ENCODE results near the gene LAMA4. TPM values are rescaled to one million over a fixed set of nuclear protein-coding genes. Genes with fewer than 3 reads are reported as not detected.

Gene LAMA4
- total RNA-seq, 6 donors from 2014 or later: 29.5 to 119 (median 58.9) TPM

DNA sequence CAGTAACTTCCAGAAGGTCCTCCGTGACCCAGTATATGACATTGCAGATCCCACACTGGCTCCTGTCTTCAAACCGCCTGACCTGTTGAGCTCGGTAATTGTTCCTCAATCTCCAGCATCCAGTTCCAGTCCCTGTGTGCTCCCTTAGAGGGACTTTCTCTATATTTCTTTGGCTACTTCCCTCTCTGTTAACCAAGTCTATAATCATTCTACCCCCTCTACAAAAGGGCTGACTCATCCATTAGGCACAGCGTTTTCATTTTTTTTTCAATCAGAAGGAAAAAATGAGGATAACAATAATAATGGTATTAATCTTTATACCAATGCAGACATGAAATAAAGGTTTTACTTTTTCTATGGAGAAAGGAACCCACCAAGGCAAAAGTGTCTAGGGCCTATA is 97.7 kb downstream of the LAMA4 start:
- Histone ChIP-seq H3K27ac (peak overlapping the region in 3 of 4 donors; percentile 13 to 84 (median 61)), H3K9me3 (no peaks in the 10 kb centered on the region), H3K27me3 (no peaks in the 10 kb centered on the region), H3K4me1 (peaks cover 0 to 14% (median 8%) of the 10 kb centered on the region in 4 donors), H3K36me3 (no peaks in the 10 kb centered on the region), H3K4me3 (no peak overlapping the region)
- ATAC-seq (ENCODE audit: low FRiP score in 2 of 2) (no peak), DNase-seq (no peak)
- WGBS, 2 donors: 76 to 81% methylated on average over 4 of the region's 4 CpGs
- no peak for TF ChIP-seq EP300 (IDR thresholded peaks at IDR 0.05)
- TF ChIP-seq, protein P1, sequence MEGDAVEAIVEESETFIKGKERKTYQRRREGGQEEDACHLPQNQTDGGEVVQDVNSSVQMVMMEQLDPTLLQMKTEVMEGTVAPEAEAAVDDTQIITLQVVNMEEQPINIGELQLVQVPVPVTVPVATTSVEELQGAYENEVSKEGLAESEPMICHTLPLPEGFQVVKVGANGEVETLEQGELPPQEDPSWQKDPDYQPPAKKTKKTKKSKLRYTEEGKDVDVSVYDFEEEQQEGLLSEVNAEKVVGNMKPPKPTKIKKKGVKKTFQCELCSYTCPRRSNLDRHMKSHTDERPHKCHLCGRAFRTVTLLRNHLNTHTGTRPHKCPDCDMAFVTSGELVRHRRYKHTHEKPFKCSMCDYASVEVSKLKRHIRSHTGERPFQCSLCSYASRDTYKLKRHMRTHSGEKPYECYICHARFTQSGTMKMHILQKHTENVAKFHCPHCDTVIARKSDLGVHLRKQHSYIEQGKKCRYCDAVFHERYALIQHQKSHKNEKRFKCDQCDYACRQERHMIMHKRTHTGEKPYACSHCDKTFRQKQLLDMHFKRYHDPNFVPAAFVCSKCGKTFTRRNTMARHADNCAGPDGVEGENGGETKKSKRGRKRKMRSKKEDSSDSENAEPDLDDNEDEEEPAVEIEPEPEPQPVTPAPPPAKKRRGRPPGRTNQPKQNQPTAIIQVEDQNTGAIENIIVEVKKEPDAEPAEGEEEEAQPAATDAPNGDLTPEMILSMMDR (IDR thresholded peaks at IDR 0.05): no peak
- TF ChIP-seq POLR2AphosphoS5 (IDR thresholded peaks at IDR 0.05): no peak
- no peak for TF ChIP-seq POLR2A (IDR thresholded peaks at IDR 0.05)

DNA sequence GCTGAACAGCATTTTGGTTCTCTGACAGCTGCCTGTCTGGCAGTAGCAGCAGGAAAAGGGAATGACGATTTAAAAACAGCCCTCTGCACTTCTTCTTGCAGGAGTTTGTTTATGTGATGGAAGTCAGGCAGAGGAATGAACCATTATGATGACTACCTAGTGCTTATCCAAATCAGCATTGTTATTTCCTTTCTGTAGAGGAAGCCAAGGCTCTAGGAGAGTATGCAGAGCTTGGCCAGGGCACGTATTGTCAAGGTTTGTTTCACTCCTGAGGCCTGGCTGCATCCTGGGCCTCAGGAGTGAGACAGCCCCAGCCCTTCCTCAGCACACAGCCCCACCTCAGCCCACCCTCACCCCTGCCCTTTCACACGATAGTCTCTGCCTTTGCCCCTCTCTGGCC is 98.5 kb downstream of the LAMA4 start:
- H3K36me3 ChIP-seq: no peaks in the 10 kb centered on the region
- peak overlapping the region in 3 of 4 donors; percentile 52 to 84 (median 61) for H3K27ac ChIP-seq
- 31 to 55% methylated on average over 3 of the region's 3 CpGs for WGBS, 2 donors
- DNase-seq (no peak), ATAC-seq (ENCODE audit: low FRiP score in 2 of 2) (peak in 1 of 2 donors; percentile 59)
- TF ChIP-seq EP300 (IDR thresholded peaks at IDR 0.05) (no peak), POLR2AphosphoS5 (IDR thresholded peaks at IDR 0.05) (no peak), POLR2A (IDR thresholded peaks at IDR 0.05) (no peak)
- TF ChIP-seq, protein P1 (IDR thresholded peaks at IDR 0.05): no peak
- peaks cover 0 to 14% (median 8%) of the 10 kb centered on the region in 4 donors for H3K4me1 ChIP-seq
- no peaks in the 10 kb centered on the region for H3K9me3 ChIP-seq
- H3K27me3 ChIP-seq: no peaks in the 10 kb centered on the region
- no peak overlapping the region for H3K4me3 ChIP-seq

DNA sequence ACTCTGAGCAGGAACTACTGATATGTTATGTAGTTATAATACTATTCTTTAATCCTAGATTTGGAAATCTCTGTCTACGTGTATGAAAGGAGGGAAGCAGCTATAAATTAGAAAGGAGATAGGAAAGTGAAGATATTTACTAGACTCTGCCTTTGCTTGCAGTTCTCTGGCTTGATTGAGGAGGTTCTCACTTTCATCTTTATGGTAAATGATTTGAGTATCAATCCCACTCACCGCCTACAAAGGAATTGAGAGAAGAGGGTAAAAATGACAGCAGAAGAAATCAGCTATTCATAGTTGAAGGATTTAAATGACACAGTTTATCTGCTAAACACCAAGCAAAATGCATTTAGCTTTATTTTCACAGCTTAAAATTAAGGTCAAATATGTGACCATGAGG is 99.7 kb downstream of the LAMA4 start:
- no peak for TF ChIP-seq POLR2A (IDR thresholded peaks at IDR 0.05)
- TF ChIP-seq EP300 (IDR thresholded peaks at IDR 0.05): no peak
- TF ChIP-seq POLR2AphosphoS5 (IDR thresholded peaks at IDR 0.05): no peak
- TF ChIP-seq, protein P1 (IDR thresholded peaks at IDR 0.05): no peak
- ATAC-seq (ENCODE audit: low FRiP score in 2 of 2) (no peak), DNase-seq (no peak)
- Histone ChIP-seq H3K4me3 (no peak overlapping the region), H3K27me3 (no peaks in the 10 kb centered on the region), H3K9me3 (no peaks in the 10 kb centered on the region), H3K36me3 (no peaks in the 10 kb centered on the region), H3K4me1 (peaks cover 0 to 14% (median 8%) of the 10 kb centered on the region in 4 donors), H3K27ac (peak overlapping the region in 1 of 4 donors; percentile 84)
- 86 to 92% methylated on average over 2 of the region's 2 CpGs for WGBS, 2 donors

DNA sequence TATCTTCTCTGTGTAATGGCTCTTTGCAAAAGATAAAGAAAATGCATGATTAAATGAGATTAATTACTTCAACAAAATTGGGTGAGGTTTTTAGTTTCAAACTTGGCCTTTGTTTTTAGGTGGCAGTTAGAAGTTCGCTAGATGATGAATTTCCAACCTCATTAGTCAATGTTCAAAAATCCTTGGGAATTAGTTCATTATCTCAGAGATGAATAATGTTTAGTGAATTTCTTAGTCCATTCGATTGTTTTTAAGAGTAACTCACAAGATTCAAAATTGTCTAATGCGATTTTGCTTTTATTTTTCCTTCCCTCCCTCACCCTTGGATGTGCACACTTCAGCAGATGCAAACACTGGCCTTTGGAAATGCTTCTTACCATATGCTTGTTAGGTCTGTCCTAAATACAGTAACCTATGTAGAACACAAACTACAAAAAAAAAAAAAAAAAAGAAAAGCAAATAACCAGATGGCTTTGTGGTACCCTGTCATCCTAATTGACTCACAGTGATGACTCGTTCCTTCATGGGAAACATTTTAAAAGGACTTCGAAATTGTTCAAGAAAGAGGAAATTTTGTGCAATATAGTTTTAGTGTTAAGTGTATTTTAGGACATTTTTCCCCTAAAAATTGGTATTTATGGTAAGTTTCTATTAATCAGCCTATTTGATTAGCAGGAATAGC is 100.3 kb downstream of the LAMA4 start:
- TF ChIP-seq POLR2AphosphoS5 (IDR thresholded peaks at IDR 0.05): no peak
- TF ChIP-seq EP300 (IDR thresholded peaks at IDR 0.05): no peak
- TF ChIP-seq, protein P1 (IDR thresholded peaks at IDR 0.05): no peak
- no peak for TF ChIP-seq POLR2A (IDR thresholded peaks at IDR 0.05)
- peak overlapping the region in 1 of 4 donors; percentile 84 for H3K27ac ChIP-seq
- ATAC-seq (ENCODE audit: low FRiP score in 2 of 2) (no peak), DNase-seq (no peak)
- no peaks in the 10 kb centered on the region for H3K9me3 ChIP-seq
- H3K36me3 ChIP-seq: no peaks in the 10 kb centered on the region
- H3K4me1 ChIP-seq: peaks cover 0 to 14% (median 8%) of the 10 kb centered on the region in 4 donors
- H3K27me3 ChIP-seq: no peaks in the 10 kb centered on the region
- no peak overlapping the region for H3K4me3 ChIP-seq
- WGBS, 2 donors: 76 to 79% methylated on average over 5 of the region's 5 CpGs

DNA sequence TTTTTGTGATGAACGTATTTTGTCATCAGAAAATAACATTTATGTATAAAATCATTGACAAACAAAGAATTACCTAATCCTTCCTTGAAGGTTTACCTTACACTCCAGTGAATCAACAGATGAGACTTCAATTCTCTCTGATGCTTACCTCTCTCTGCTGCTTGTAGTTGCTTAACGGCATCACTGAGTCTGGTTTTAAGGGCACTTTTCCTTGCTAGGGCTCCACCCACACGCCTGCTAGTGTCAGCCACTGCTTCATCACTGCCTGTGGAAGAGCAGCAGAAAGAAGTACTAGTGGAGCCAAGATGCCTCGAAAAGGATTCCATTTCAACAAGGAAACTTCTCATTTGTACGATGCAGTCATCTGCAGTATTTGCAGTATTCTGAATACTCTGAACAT is 104.0 kb downstream of the LAMA4 start:
- no peak for DNase-seq
- TF ChIP-seq POLR2A (IDR thresholded peaks at IDR 0.05): no peak
- no peak for TF ChIP-seq EP300 (IDR thresholded peaks at IDR 0.05)
- no peak for TF ChIP-seq POLR2AphosphoS5 (IDR thresholded peaks at IDR 0.05)
- TF ChIP-seq, protein P1 (IDR thresholded peaks at IDR 0.05): no peak
- H3K27me3 ChIP-seq: no peaks in the 10 kb centered on the region

More for the DNA sequence above, 104.0 kb downstream of the LAMA4 start:
- H3K9me3 ChIP-seq: no peaks in the 10 kb centered on the region
- peak overlapping the region; percentile 19 to 50 (median 36) for H3K27ac ChIP-seq
- peaks cover 0 to 24% (median 0%) of the 10 kb centered on the region in 4 donors for H3K36me3 ChIP-seq
- peak in 1 of 2 donors; percentile 64 for ATAC-seq (ENCODE audit: low FRiP score in 2 of 2)
- peaks cover 0 to 2% (median under 1%) of the 10 kb centered on the region in 4 donors for H3K4me1 ChIP-seq
- no peak overlapping the region for H3K4me3 ChIP-seq
- WGBS, 2 donors: 64 to 65% methylated on average over 5 of the region's 5 CpGs
